GM21786 (cell line): Measurements from ENCODE around the gene LTBP3.

Experiments
- ATAC-seq: cut with Tn5 transposase; IDR thresholded peaks from one replicate; pipeline ENCODE4 v1.9.1; 2021; ENCODE audit not compliant: unreplicated experiment

The LTBP3 gene

GRCh38 chr11:65586247-65586630 is 28.1 kb upstream of the LTBP3 start:
- ATAC-seq = no peak

DNA sequence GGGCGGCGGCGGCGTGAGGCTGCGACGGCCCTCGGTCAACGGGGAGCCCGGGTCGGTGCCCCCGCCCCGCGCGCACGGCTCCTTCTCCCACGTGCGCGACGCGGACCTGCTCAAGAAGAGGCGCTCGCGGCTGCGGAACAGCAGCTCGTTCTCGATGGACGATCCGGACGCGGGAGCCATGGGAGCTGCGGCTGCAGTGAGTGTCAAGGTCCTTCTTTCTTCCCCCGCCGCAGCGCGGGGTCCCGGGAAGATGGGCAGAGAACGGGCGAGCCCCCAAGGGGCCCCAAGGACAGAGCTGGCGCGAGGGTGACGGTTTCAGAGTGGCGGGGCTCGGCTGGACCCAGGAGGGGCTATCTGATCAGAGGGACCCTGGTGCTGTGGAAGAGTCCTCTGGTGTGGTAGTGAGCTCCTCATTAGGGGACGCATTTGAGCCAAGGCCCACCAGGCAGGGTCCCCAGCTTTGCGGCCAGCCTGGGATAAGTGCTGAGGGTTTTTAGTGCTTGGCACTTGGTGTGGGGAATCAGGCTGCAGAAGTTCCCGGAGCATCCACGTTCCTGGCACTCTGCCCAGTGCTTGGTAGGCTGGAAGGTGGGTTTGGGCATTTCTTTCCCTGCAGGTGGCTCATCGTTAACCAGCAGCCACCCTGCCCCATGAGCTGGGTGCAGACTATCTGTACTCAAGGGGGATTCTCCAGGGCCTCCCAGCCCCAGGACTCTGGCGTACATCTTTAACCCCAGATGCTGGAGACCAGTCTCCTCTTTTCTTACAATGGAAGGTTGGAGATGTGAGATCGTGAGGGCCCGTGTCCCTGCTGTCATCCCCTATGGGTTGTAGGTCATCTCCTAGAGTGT is 27.5 kb upstream of the LTBP3 start:
- ATAC-seq = no peak

GRCh38 chr11:65584723-65585171 is 26.6 kb upstream of the LTBP3 start:
- no peak for ATAC-seq

- no peak for ATAC-seq
Measured at GRCh38 chr11:65584106-65584505, 25.9 kb upstream of the LTBP3 start.

GRCh38 chr11:65583589-65583988 is 25.4 kb upstream of the LTBP3 start:
- no peak for ATAC-seq

DNA sequence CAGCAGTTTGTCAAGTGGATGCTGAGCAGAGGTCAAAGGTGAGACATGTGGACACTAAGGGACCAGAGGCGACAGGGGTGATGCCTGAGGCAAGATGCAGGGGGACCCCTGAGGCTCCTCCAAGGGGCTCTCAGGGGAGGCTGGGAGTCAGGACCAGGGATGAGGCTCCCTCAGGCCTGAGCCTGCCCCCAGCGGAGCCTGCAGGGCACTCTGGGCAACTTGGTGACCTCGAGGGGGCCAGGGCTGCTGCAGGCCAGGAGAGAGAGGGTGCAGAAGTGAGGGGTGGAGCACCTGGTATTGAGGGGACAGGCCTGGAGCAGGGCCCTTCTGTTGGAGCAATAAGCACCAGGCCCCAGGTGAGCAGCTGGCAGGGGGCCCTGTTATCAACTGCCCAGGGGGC is 23.8 kb upstream of the LTBP3 start:
- ATAC-seq = no peak

GRCh38 chr11:65580756-65581155 is 22.6 kb upstream of the LTBP3 start:
- no peak for ATAC-seq

DNA sequence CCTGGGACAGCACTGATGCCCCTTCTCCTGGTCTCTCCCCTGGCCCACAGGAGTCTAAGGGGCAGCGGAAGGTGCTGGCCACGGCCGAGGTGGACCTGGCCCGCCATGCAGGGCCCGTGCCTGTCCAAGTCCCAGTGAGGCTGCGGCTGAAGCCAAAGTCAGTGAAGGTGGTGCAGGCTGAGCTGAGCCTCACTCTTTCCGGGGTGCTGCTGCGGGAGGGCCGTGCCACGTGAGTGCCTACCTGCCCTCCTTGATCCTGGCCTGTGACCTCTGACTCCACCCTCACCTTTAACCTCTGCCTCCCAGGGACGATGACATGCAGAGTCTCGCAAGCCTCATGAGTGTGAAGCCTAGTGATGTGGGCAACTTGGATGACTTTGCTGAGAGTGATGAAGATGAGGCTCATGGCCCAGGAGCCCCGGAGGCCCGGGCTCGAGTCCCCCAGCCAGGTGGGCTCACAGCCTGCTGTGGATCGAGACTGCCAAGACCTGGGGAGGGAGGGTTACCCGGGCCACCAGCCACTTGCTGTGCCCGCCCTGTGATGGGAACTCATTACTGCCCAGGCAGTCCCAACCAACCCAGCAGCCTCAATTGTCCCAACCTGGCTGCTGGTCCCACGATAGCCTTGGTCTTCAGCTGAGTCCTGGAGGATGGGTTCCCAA is 22.0 kb upstream of the LTBP3 start:
- no peak for ATAC-seq

- ATAC-seq = no peak
Measured at GRCh38 chr11:65579291-65579690, 21.1 kb upstream of the LTBP3 start.

GRCh38 chr11:65578667-65579066 is 20.5 kb upstream of the LTBP3 start:
- ATAC-seq = no peak

- no peak for ATAC-seq
Measured at GRCh38 chr11:65578134-65578533, 20.0 kb upstream of the LTBP3 start.

DNA sequence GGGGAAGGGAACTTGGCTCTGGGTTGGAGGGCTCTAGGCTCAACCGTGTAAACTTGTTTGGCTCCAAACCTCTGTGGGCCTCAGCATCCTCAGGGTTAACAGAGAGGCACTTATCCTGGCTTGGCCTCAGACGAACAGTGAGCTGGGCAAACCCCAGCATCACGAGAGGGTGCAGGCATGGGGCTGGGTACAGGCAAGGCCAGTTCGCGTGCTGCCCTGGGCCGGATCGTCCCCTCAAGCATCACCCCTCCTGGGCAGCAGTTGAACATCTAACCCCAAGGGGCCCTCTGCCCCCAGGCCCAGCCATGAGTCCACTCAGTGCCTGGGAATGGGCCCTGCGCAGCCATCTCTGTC is 19.6 kb upstream of the LTBP3 start:
- no peak for ATAC-seq

DNA sequence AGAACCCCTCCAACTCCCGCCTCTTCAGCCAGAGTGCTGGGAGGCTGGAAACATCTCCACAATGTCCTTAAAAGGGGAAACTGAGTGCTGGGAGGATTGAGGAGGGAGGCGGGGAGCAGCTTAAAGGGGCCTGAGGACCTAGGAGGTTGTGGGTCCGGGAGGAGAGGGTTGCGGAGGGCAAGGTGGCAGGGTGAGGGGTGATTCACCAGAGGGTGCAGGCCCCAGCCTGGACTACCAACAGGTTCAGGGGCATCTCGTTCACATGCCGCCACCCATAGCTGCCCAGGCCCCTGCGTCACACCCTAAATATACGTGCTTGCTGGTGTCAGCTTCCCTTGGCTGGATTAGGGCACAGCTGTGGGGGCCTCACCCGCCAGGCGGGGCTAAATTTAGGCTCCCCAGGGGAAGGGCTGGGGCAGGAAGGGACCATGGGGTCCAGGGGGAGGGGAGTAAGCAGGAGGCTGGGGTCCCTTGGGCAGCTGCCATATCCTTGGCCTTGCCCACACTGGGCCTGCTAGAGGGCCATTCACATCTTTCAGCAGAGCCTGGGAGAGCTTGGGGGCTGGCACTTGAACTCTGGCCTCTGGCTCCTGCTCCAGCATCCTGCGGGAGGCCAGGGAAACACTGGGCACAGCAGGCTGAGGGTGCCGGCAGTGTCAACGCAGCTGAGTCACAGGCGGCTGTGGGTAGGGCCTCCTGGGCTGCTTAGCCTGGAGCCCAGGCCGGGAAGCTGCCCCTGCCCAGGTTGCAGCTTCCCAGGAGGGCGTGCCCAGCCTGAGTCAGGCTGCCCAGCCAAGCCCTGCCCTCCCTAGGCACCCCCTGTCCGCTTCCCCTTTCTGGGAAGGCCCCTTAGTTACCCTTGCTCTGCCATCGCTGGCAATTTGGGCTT is 19.0 kb upstream of the LTBP3 start:
- ATAC-seq = no peak

GRCh38 chr11:65576232-65576866 is 18.2 kb upstream of the LTBP3 start:
- no peak for ATAC-seq

GRCh38 chr11:65575568-65576231 is 17.5 kb upstream of the LTBP3 start, which contains the start of gene EHBP1L1:
Gene EHBP1L1, plus strand, starts transcription at chr11:65576053. Its CDS starts 250 bp downstream, at chr11:65576303.
- no peak for ATAC-seq

DNA sequence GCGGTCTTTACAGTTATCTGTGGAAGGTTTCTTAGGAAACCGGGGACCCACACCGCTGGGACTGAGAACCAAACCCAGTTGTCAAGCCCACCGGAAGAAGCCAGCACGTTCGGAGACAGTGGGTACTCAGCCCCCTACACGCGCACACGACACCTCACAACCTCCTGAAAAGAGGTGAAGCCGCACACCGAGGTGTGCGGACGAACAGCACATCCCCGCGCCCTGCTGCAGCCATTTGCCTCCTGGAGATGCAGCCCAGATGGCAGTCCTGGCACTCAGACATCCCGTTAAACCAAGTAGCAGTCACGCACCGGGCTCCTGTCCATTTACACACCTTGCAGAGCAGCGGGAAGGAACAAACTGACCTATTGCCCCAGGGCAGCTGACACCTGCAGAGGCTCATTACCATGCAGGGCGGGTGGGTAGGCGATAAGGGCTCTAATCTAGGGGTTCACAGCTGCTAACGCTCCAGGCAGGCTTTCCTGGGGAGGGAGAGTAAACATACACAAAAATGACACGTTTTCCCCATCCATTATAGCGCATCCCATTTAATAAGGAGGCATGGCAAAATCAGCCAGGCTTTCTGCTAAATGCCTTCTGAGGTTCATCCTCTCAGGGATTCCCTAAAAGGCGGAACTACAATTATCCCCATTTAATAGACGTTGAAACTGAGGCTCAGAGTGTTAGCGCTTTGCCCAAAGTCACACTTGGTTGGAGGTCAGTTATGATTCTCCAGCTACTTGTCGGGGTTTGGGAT is 16.8 kb upstream of the LTBP3 start:
- no peak for ATAC-seq

DNA sequence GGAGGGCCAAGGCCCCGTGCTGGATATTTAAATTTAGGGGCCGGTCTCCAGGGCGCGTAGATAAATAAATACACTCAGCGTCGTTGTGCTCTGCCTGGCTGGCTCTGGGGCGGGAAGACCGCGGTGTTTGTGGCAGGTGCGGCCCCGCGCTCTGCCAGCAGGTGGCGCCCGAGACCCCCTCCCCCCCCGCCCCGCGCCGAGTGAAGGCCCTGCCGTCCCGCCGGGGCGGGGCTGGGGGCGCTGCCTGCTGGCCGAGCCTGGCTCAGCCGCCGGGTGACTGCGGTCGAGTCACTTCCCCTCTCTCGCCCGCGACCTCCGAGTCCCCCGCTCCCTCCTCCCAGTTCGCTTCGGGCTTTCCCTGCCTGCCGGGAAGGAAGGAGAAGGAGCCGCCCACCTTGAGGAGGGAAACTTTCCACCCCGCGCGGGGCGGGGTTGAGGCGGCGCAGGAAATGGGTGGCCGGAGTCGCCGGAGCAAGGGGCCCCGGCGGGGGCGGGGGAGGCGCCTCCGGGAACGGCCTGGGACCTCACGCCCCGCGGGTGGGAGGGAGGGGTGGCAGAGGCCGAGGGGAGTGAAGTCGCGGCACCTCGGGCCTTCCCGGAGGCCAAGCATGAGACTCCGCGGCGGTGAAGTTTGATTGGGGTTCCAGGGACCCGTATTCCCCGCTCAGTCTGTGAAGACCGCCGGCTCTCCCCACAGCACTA is 16.1 kb upstream of the LTBP3 start:
- peak; percentile 27 for ATAC-seq

DNA sequence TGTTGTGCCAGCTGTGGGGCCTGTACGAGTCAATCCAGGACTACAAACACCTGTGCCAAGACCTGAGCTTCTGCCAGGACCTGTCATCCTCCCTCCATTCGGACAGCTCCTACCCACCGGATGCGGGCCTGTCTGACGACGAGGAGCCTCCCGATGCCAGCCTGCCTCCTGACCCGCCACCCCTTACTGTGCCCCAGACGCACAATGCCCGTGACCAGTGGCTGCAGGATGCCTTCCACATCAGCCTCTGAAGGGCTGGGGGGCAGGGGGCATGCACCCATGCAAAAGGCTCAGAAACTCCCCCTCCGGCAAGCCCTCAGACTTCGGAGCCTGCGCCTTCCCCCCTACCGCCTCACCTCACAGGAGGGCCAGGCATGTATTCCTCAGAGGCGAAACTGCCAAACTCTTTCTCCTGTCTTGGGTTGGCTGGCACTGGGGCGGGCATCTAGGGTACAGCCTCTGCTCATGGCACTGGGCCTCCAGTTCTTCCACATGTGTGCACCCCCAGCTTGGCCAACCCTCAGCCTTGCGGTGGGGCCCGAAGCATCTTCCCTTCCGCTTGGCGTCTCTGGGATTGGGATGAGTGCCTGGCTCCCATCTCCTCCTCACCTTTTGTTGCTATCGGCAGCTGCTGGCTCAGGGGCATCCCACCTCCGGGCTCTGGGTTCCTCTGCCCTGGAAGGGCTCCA is 15.4 kb upstream of the LTBP3 start:
- no peak for ATAC-seq
